HG03460 (cell line): Measurements from ENCODE around the gene PLXNA2.

Experiments
- ATAC-seq: cut with Tn5 transposase; IDR thresholded peaks from one replicate; pipeline ENCODE4 v1.9.1; 2021; ENCODE audit not compliant: unreplicated experiment

Gene PLXNA2, protein sequence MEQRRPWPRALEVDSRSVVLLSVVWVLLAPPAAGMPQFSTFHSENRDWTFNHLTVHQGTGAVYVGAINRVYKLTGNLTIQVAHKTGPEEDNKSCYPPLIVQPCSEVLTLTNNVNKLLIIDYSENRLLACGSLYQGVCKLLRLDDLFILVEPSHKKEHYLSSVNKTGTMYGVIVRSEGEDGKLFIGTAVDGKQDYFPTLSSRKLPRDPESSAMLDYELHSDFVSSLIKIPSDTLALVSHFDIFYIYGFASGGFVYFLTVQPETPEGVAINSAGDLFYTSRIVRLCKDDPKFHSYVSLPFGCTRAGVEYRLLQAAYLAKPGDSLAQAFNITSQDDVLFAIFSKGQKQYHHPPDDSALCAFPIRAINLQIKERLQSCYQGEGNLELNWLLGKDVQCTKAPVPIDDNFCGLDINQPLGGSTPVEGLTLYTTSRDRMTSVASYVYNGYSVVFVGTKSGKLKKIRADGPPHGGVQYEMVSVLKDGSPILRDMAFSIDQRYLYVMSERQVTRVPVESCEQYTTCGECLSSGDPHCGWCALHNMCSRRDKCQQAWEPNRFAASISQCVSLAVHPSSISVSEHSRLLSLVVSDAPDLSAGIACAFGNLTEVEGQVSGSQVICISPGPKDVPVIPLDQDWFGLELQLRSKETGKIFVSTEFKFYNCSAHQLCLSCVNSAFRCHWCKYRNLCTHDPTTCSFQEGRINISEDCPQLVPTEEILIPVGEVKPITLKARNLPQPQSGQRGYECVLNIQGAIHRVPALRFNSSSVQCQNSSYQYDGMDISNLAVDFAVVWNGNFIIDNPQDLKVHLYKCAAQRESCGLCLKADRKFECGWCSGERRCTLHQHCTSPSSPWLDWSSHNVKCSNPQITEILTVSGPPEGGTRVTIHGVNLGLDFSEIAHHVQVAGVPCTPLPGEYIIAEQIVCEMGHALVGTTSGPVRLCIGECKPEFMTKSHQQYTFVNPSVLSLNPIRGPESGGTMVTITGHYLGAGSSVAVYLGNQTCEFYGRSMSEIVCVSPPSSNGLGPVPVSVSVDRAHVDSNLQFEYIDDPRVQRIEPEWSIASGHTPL (N-terminal part only)

DNA sequence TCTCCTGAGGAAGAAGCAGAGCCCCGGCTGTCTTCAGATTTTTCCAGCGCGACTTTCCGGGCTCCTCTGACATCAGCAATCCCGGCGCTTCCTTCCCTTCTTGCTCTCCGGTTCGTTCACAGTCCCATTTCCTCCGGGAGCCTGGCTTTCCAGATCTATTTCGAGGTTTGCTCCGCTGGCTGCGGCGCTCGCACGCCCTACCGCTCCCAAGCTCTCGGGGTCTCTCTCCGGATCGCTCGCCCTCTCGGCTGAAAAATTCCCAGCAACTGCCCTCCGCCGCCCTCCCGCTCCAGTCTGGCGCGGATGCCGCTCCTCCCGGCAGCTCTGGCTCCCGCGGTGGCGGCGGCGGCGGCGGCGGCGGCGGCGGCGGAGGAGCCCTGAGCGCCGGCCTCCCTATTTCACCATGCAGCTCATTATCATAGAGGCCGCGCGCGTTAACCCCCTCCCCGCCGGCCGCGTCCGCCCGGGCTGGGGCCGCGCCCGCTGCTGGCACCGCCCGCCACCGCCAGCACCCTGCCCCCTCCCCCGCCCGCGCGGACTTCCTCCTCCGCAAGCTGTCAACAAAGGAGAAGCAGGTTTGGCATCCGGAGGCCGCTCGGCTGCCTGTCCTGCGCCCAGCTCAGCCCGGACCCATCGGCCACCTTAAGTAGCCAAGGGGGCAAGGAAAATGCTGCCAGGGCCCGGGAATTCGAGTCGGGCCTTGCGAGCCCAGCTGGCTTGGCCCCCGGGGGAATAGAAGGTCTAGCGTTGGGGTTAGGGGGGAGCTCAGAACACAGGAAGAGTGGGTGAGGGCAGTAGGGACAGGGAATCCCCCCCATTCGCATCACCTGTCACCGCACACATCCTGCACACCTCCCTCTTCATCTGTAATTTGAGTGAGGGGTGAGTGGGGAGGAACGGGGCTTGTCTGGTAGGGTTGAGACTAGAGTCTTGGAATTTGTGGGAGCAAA lies at the start of gene PLXNA2:
TSS of gene PLXNA2 (minus strand) at position 418 of the 950 bp plus-strand sequence. CDS start 26,462 bp downstream, outside the sequence.
- no peak for ATAC-seq

DNA sequence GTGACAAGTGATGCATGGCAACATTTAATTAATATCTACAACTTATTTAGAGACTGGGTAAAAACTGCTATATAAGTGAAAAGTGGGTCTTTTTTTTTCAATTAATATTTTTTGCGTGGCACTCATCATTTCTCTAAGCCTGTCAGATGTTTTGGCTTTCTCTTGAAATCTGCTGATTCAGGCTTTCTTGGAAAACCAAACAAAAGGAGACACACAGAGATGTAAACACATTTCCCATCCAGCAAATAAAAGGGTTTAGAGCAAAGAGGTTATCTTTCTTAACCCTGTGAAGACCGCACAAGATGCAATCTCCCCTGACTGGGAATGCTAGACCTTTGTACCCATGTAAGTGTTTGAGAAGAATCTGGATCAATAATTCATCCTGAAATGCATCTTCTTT lies 48.7 kb upstream of the PLXNA2 start:
- no peak for ATAC-seq

DNA sequence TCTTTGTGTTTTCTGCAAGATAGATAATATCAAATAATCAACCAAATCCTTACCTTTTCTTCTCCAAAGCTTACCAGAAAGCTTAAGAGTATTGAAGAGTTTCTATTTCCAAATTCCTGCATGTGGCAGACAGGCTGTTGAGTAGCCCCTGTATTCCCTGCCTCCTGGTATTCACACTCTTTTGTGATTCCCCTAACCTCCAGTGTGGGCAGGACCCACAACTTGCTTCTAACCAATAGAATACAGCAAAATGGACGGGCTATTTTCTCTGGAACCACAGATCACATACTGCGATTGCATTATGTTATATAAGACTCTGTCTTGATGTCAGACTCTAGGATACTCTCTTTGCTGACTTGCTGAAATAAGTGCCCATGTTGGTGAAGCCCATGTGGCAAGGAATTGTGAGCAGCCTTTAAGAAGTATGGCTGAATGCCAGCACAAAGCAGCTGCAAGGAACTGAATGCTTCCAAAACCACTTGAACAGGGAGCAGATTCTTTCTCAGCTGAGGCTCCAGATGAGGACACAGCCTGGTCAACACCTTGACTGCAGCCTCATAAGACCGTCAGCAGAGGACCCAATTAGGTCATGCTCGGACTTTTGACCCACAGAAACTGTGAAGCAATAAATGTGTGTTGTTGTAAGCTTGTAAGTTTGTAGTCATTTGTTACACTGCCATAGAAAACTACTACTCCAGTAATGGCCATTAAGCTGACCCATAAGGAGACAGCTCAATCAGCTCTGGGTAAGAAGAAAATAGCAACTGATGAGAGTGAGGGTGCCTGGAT lies 47.9 kb upstream of the PLXNA2 start:
- ATAC-seq: no peak

DNA sequence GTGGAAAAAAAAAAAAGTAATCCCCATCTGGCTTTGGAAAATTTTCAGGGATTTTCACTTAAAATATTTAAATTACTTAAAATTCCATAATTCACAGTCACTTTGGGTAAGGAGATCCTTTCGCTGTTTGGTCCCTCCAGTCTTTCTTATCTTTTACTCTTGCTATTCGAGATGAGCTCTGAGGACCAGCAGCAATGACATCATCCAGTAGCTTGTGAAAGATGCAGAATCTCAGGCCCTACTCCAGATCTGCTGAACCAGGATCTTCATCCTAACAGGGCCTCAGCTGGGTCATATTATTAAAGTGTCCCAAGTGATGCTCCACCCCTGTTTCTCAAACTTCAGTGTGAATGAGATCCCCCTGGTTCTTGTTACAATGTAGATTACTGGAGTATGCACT lies 46.9 kb upstream of the PLXNA2 start:
- ATAC-seq: no peak

DNA sequence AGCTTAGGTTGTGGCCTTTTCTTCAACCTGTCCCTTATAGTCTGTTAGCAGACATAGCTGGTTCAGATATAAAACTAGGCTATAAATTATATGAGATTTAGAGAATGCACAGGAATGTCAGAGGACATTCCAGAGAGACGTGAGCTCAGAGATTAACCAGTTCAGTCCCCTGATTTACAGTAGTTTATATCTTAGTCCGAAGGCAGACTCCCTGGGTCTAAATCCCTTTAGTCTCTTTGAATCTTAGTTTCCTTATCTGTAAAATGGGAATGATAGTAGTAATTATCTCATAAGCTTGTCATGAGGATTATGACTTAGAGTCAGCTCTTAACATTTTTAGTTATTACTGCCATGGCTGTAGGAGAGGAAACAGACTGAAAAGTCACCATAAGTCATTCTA lies 45.5 kb upstream of the PLXNA2 start:
- no peak for ATAC-seq

DNA sequence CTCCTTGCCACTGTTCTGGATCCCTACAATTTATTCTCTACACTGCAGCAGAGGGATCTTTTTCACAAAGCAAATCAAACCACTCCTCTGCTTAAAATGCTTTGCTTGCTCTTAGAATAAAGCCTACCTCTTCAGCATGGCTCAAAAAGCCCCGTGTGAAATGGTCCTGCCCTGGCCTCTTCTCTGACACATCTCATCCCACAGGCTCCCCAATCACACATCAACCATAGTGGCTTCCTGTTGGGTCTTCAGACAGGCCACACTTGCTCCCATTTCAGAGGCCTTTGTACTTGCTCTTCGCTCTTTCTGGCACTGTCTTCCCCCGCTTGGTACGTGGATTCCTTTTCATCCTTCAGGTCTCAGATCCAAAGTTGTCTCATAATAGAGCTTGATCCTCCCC lies 44.3 kb upstream of the PLXNA2 start:
- no peak for ATAC-seq

DNA sequence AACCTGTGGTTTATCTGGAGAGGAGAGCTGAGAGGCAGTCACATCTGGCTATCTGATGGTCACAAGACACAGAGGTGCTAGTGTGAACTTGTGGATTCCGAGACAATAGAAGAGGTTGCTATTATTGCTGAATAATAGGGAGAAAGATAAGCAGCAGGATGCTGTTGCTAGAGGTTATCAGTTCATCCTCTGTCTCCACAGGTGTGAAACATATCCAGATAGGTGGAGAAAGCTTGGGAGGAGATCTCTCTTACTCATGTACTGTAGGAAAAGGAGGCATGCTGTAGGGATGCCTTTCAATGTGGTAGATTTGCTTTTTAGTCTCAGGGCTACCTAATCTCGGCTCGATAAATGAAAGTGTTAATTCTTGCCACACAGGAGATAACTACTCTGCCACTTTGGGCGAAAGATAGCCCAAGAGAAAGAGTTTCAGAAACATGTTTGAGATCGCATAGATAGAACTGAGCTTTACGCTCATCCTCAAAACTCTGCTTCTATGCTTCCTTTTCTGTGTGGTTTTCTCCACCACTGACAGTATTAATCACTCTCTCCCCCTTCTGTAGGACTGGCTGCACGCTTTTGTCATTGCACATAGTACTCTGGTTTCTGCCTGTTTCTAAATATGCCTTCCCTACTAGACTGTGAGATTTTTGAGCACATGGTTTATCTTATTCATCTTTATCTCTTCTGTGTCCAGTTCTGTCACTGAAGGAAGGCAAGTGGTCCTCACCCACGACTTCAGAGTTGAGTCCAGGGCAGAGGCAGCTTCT lies 36.7 kb upstream of the PLXNA2 start:
- no peak for ATAC-seq

DNA sequence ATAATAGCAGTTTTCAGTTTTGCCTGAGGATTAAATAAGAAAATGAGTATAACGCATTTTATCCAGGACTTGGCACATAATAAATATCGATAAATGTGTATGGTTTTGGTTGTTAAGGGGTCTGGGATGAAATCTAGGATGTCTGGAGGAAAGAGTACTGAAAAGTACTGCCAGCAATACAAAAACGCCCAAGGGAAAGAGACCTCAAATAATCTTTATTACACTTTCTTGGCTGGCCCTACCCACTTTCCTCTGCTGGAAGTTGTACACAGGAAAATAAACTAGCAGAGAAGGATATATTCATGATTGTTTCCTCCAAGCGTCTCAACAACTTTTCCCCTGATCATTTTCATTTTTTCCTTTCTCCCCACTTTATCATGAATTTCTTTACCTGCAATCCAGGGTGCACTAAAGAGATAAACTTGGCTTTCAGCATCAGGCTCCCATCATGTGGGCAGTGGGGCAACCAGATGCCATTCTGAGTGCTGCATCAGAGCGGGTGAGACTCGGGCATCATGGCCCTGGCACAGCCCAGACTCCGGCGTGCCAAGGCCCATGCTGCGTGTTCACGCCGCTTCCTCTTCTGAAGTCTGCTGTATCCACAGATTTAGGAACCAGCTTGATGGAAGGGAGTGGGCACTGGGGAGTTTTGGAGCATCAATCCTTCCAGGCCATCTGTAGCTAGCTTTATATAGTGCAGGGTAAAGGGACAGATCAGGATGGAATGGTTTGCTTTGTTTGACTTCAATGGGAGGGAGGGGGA lies 35.8 kb upstream of the PLXNA2 start:
- ATAC-seq: no peak

DNA sequence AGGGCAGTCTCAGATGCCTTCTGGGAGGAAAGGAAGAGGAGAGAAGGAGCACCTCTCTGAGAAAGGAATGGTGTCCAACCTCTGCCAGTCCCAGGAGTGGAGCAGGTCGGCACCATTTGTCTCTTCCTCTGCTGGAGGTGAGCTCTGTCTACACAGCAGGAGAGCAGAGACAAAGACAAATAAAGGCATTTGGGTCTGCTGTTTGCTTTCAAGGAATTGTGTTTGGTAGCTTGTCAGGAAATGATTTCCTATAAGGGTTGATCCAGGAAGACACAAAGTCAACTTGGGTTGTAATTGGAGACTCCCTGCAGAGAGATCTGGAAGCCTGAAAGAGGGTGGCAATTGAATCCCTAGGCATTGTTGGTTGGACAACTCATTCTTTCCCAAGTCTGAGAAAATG lies 34.5 kb upstream of the PLXNA2 start:
- ATAC-seq: no peak

DNA sequence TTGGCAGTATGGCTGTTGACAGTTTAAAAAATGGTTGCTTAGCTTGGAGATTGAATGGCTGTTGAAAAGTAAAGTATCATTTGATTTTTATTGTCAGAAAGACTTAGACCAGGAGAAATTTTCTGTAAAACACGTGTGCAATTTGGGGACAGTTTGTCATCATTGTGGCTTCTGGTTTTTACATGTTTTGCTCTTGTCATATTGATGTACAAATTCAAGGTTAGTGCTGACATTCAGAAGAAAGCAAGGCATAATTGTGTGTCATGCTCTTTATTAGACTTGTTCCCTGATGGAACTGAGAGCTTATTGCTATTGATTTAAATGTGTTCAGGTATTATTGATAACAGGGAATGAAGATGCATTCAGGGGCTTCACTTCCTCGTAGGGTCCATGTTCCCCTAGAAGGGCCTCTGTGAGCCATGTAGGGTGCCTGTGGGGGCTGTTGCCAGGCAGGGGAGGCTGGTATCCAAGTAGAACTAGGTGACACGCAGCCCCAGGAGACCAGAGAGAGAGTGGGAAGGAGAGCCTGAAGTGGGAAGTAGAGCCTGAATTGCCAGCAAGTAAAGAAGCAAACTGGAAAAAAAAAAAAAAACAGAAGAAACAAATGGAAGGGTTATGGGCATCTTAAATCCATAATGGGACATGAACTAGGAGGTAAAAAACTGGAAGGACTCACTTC lies 32.7 kb upstream of the PLXNA2 start:
- ATAC-seq: no peak

DNA sequence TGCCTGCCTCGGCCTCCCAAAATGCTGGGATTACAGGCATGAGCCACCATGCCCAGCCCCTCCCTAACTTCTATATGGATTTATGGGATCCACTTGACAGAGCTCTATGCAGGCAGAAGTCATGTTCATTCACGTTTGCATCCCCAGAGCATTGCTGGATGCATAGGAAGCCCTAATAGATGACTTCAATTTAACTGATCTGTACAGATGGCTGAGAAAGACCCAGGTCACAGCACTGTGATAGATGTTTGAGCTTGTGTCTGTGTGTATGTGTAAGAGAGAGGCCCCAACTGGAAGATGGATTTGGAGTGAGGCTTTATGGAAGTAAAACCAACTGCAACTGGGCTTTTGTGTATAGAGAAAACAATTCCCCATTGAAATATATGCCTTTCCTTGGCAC lies 30.9 kb upstream of the PLXNA2 start:
- no peak for ATAC-seq

DNA sequence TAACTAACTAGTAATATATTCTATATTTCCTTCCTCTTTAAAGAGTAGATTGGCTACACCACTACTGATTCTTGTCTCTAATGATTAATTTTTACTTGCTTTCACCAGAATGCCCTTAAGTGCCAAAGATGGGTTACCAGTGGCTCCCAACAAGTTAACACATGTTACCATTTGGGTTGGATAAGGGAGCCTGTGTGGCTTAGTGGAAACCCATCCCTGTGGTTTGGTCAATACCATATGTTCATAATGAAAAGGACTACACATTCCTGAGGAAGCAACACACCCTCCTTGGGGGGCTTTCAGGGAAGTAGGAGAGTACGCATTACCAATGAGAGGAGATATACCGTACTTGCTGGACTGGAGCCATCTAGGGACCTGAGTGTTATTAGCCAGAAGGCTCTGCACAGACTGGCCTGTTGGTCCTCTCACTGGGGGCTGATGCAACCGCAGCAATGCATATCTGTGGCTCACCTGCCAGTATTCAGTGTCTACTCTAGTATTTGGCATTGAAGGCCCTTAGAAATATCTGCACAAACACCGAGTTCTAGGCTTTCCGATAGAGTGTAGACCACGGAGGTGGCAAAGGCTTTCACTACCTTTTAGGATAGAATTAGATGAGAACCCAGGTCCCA lies 29.3 kb upstream of the PLXNA2 start:
- no peak for ATAC-seq

DNA sequence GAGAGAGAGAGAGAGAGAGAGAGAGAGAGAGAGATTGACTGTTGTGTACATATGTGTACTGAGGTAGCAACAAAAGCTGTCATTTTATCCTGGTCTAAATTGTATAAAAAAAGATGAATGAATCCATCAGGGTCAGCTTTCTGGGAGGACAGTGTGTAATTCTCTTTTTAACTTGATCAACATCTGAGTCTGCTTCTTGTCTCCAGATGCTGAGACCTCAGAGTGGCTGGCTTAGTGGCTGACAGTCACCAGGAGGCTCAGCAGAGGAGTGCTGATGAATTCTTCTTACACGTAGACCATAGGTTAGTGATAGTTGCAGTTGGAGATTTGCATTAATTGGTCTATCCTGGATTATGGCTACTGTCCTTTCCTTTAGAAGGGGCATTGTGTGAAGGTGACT lies 28.5 kb upstream of the PLXNA2 start:
- no peak for ATAC-seq

DNA sequence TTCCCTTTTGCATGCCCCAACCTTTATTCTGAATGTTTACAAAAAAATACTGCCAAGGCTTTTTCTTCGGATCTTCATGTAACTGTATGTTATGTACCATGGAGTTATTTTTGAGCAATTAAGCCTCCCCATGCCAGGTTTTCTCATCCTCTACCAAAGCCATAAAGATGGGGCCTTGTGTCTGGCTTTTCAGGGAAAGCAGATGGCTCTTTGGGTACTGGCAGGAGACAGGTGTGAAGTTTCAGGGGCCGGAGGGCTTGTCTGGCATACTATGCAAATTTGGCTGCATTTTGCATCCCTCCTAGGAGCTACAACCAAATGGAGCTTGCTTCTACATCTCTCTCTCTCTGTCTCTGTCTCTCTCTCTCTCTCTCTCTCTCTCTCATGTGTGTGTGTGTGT lies 28.1 kb upstream of the PLXNA2 start:
- ATAC-seq: no peak

DNA sequence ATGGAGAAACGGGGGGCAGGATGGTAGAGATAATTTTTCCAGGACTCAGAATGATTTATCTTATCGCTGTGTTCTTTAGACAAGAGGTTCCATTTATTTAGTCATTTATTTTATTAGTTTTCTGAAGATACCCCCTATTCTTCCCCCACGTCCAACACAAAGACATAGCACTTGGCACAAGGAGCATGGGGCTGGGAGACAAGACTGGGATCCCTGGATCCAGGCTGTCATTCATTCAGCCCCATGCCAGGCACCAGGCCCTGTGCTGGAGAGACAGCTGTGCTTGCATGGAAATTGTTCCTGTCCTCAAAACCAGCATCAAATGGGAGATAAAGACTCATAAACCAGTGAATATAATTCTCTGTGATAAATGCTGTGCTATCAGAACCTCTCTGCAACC lies 27.1 kb upstream of the PLXNA2 start:
- ATAC-seq: no peak

DNA sequence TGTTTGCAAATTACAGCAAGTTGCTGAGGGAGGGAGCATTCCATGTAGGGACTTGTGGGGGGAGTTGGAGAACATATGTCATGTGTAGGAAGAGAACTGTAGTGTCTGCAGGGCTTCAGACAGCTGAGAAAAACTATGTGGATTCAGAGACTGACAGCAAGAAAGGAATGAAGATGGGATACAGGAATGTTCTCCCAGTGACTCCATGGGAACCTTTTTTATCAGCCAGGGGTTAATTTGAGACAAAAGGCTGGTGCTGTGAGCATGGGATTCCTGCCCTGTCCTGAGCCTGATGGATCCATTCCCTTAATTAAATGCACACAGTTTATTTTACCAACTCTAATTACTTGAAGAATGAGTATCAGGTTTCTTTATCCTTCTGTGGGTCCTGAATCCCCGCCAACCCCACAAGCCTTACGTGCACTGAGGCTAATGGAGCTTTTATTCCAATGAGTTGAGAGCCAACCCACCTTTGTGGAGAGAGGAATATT lies 26.5 kb upstream of the PLXNA2 start:
- ATAC-seq: no peak

DNA sequence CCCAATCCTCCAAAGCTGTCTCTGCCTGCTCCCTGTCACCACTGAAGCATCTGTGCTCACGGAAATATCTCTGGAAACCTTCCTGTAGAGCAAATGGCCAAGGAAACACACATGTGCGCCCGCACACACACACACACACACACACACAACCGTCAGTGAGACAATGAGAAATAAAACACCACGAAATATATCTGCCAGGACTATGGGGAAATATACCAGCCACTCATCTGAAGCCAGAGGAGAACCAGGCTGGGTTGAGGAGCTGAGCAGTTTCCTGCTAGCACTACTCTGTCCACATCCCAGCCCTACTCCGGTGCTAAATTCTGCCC lies 25.1 kb upstream of the PLXNA2 start:
- no peak for ATAC-seq
